Measurements from ENCODE around the gene MSH6. TPM values are rescaled to one million over a fixed set of nuclear protein-coding genes. Genes with fewer than 3 reads are reported as not detected.
A peak's percentile ranks its signal among the peaks of the same experiment; 100 is the strongest.

Gene MSH6
- polyA plus RNA-seq, 12 donors, result 26.4 to 74.0 (median 44.8) TPM; not detected in 1

DNA sequence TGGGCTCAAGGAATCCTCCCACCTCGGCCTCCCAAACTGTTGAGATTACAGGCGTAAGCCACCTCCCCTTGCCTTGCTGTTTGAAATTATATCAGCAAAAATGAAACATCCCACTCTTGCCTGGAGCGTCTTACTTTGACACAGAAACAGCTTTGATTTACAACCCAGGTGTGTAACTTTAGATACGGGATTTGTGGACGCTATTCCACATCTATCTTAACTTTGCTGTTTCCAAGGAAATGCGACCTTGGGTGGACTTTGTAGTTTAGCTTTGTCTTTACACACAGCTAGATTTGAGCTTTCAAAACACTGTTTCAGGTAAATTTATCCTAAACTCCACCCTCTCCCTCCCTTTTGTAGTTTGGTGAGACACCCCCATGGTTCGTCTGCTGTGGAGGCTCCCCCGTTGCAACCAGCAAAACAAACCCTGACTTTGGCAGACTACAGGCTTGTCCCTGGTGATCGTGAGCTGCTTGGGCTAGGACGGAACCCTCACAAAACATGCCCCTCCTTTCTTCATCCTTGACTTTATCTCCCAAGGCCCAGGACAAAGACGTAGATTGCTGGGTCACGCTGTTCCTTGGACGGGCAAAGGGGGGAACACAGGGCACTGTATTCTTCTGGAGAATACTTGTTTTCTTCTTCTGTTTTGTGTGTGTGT lies 5.5 kb upstream of the MSH6 start:
- DNase-seq, result no peak

DNA sequence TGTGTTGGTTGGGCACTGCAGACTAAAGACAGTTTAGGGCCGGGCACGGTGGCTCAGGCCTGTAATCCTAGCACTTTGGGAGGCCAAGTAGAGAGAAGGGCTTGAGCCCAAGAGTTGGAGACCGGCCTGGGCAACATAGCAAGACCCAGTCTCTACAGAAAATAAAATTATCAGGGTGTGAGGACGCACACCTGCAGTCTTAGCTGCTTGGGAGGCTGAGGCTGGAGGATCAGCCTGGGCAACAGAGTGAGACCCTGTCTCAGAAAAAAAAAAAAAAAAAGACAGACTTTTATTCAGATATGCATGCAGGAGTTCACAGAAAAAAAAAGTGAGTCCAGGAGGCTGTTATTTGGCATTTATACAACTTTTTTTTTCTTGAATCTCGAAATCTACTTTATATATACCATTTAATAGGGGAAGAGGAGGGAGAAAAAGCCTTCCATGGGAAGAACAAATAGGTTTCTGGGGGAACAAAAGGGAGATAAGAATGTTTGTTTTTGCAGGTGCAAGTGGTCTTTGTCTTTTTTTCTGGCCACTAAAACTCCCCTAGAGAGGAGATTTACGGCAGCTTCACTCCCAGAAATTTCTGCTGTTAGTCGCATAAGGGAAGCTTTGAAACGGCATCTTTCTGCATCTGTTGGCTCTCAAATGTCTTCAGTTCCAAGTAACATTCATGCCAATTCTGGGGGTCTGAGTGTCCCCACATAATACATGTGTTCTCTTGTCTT lies 4.1 kb upstream of the MSH6 start:
- DNase-seq, result no peak

DNA sequence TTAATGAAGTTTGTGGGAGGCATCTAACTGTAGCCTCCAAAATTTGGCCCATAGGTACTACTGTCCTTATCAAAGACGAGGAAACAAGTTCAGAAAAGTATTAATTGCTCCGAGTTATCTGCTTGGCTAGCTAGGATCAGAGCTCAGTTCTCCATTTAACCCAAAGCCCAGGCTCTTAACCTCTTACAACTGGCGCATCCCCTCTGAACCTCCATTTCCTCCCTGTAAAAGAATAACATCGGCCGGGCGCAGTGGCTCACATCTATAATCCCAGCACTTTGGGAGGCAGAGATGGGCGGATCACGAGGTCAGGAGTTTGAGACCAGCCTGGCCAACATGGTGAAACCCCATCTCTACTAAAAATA lies 3.5 kb upstream of the MSH6 start:
- DNase-seq, result no peak

DNA sequence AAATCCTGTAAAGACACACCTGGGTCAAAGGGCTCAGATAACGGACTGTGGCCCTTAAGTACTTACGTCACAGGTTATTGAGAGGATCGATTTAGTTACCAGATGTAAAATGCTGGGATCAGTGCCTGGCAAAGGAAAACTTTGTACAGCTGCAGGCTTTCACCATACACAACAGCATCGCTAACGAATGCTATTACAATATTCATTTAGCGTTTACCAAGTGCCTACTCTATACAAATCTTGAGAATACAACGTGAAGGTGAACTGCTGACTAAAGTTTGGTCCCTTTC lies 619 bp upstream of the MSH6 start:
- no peak for DNase-seq

DNA sequence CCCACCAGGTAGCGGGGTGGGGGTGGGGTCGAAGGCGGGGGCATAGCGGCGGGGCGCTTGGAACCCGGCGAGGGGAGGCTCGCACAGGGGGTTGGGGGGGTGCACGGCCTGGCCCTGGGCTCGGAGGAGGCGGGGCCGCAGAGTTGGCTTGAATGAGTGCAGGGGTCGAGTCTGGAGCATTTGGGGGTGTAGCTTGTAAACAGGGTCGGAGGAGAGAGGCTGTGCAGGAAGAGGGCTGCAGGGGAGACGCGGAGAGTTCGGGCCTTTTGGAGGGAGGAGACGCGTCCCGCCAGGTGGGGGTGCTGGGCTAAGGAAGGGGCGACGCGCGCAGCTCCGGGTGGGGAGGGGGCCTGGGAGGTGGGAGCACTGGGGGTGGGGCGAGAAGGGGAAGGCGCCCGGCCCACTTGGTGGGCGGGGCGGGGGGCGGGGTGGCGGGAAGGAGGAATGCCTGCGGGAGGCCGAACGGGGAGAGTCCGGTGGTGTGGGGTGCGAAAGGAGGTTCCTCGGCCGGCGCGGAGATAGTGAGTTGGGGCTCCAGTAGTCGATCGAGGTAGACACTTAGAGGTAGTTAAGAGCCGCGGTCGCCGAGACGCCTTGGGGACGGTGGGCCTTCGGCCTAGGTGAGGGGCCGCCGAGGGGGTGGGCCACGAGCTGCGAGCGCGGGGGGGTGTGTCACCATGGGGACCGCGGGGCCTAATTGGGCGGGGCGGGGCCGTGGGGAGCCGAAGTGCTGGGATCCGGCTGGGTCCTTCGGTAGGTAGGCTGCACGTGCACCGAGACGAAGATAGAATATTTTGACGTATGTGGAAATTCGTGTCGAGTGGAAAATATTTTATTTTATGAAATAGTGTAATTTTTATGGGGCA lies 774 bp downstream of the MSH6 start:
- DNase-seq, result peak; percentile 75

DNA sequence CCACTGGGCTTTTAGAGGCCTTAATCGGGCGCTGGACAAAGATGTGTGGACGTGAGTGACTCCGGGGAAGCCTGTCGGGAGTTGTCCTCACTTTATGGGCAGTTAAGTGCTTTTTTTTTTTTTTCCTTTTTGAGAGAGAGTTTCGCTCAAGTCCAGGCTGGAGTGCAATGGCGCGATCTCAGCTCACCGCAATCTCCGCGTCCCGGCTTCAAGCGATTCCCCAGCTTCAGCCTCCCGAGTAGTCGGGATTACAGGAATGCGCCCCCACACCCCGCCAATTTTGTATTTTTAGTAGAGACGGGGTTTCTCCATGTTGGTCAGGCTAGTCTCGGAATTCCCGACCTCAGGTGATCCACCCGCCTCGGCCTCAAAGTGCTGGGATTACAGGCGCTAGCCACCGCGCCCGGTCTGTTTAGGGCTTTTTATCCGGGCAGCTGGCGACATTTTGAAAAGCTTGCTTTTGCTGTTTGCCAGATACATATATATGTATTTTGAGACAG lies 1.5 kb downstream of the MSH6 start:
- peak; percentile 15 for DNase-seq

DNA sequence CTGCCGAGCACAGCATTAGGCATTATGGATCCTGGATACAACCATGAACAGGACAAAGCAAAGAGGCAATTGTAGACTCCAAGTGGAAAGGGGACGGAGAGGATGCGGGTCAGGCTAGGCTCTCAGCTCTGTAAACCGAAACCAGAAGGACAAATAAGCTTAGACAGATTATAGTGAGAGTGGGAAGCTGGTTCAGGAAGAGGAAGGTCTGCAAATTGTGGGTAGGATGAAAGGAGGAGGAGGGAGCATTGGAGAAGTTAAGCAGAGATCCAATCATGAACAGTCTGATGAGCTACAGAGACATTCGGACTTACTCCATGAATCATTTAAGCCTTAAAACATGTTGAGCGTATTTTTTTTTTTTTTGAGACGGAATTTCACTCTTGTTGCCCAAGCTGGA lies 3.0 kb downstream of the MSH6 start:
- no peak for DNase-seq

DNA sequence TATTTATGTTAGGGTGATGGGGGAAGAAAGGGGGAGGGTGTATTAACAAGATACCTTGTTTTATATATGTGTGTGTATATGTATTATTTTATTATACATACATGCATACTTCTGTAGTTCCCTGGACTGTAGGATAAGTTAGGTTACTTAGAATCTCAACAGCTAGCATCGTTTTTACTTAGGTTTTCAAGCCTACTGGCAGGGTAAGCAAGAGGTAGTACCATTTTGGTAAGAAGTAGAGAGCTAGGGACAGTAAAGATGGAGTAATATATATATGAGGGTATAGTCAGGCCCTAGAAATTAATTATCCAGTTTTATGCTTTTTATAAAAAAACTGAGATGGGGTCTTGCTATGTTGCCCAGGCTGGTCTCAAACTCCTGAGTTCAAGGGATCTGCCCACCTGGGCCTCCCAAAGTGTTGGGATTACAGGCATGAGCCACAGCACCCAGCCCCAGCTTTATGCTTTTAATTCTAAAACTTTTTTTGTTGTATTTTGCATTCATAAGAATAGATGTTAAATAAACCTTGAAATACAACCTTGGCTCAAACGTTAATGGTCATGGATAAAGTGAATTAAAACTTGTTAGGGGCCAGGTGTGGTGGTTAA lies 13.2 kb downstream of the MSH6 start:
- no peak for DNase-seq

DNA sequence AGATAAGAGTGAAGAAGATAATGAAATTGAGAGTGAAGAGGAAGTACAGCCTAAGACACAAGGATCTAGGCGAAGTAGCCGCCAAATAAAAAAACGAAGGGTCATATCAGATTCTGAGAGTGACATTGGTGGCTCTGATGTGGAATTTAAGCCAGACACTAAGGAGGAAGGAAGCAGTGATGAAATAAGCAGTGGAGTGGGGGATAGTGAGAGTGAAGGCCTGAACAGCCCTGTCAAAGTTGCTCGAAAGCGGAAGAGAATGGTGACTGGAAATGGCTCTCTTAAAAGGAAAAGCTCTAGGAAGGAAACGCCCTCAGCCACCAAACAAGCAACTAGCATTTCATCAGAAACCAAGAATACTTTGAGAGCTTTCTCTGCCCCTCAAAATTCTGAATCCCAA lies 15.7 kb downstream of the MSH6 start:
- no peak for DNase-seq

DNA sequence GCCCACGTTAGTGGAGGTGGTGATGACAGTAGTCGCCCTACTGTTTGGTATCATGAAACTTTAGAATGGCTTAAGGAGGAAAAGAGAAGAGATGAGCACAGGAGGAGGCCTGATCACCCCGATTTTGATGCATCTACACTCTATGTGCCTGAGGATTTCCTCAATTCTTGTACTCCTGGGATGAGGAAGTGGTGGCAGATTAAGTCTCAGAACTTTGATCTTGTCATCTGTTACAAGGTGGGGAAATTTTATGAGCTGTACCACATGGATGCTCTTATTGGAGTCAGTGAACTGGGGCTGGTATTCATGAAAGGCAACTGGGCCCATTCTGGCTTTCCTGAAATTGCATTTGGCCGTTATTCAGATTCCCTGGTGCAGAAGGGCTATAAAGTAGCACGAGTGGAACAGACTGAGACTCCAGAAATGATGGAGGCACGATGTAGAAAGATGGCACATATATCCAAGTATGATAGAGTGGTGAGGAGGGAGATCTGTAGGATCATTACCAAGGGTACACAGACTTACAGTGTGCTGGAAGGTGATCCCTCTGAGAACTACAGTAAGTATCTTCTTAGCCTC lies 16.2 kb downstream of the MSH6 start:
- DNase-seq, result no peak

DNA sequence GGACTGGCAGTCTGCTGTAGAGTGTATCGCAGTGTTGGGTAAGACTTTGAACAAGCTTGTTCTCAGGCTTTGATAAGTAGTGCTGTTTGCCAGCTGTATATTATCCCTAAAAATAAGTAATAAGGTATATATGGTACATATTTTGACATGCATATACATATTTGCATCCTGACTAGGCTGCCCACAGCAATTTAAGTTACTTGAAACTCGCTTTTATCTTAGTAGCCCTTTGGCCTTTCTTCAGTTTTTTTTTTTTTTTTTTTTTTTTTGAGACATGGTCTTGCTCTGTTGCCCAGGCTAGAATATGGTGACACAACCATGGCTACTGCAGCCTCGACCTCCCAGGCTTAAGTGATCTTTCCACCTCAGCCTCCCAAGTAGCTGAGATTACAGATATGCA lies 18.2 kb downstream of the MSH6 start:
- no peak for DNase-seq

DNA sequence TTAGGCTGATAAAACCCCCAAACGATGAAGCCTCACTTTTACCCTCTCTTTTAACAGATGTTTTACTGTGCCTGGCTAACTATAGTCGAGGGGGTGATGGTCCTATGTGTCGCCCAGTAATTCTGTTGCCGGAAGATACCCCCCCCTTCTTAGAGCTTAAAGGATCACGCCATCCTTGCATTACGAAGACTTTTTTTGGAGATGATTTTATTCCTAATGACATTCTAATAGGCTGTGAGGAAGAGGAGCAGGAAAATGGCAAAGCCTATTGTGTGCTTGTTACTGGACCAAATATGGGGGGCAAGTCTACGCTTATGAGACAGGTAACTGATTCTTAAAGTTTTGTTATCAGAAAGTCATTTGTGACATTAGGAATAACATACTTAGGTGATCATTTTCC lies 20.4 kb downstream of the MSH6 start:
- no peak for DNase-seq

DNA sequence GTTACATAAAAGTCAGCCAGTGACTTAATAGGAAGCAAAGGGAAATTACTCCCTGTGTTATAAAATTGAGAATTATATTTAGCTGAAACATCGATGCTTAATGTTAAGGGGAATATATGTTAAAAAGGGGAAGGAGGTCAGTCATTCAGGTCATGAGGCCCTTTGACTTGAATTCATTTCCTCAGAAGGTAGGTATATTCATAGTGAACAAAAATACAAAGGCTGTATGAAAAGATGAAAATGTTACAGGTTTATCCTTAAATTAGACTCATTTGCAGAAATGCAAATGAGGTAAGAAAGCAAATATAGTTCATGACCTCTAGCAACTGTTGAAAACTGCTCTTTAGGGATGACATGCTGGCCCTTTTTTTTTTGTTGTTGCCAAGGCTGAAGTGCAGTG lies 20.8 kb downstream of the MSH6 start:
- no peak for DNase-seq

DNA sequence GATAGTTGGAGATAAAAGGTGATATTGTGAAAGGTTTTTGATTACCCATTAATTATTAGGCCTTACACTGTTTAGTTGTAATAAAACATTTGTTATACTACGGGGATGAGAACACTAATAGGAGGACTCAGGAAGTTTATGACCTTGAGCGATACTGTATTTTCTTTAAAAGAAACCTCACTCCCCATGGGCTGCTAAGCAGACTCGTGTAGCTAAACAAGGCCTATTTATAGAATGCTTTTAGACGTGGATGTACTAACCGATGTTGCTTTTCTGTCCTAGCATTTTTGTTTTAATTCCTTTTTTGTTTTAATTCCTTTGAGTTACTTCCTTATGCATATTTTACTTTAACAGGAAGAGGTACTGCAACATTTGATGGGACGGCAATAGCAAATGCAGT lies 22.9 kb downstream of the MSH6 start:
- DNase-seq, result no peak

DNA sequence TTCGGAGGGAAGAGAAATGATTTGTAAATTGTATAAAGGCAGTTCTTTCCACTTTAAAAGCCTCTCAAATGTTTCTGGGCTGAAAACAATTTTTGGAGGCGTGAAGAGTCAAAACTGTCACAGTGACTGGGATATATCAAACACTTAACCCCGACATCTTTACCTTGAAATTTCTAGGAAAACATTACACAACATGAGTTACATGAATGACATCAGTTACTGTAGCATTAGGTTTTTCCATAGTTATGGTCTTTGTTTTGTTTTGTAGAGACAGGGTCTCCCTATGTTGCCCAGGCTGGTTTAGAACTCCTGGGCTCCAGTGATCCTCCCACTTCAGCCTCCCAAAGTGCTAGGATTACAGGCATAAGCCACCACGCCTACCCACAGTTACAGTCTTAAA lies 25.7 kb downstream of the MSH6 start:
- no peak for DNase-seq

DNA sequence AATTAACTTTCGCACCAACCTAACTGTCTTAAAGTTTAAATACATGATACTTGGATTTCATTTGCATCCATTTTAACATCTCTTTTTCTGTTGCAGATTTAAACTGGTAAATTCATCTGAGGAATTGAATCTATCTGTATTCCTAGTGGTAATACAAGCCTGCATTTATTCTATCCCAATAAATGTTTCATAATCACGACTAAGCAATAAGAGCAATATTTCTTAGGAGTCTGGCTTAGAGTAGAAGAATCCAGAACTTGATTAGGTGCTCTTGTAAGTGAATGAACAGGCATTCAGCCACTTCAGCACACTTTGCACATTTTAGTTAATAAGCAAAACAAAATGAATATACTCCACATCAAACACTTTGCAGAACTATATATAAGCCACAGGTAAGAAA lies 27.0 kb downstream of the MSH6 start:
- DNase-seq, result no peak

DNA sequence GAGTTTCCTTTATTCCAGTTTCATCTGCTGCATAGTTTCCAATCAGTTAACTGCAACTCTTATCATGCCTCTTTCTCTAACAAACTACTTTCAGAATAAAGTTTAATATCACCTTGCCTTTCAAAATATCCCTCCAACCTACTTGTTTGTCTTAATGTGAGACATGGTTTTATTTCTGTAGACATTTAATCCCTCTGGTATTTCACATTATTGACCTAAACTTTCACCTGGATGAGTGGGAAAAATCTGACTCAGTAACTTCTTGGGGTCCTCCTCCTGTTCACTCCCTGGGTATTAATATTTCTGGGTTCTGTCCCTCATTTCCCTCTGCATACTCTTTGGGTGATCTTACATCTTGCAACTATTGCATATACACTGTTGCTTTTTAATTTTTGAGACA lies 27.9 kb downstream of the MSH6 start:
- no peak for DNase-seq

DNA sequence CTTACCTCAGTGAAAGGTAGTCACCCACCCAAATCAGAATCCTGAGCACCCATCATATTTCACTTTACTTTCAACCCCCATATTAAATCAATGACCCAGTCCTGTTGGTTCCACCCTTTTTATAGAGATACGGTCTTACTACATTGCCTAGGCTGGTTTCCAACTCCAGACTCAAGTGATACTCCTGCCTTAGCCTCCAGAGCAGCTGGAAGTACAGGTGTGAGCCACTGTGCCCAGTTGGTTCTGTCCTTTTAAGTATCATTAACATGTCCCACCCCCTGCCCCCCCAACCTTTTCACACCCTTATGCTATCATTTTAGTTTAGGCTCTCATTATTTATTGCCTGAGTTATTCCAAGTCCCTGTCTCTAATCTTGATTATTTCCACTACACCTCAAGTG lies 28.7 kb downstream of the MSH6 start:
- DNase-seq, result no peak

DNA sequence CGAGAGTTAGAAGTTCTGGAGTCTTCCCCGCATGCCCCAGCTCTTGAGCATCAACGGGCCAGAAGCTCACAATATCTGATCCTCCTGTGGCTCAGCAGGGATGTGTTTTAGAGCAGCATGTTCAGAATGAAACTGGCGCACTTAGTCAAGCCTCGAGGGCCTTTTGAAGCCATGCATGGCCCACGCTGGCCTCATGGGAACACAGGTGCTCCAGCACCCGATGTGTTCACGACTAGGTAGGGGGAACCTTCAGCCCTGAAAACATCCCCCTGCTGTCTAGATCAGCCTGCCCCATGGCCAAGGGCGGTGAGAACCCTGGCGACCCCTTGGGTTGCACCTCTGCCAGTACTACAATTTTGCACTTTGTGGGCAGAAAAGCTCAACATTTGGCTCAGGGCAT lies 32.8 kb downstream of the MSH6 start:
- no peak for DNase-seq

DNA sequence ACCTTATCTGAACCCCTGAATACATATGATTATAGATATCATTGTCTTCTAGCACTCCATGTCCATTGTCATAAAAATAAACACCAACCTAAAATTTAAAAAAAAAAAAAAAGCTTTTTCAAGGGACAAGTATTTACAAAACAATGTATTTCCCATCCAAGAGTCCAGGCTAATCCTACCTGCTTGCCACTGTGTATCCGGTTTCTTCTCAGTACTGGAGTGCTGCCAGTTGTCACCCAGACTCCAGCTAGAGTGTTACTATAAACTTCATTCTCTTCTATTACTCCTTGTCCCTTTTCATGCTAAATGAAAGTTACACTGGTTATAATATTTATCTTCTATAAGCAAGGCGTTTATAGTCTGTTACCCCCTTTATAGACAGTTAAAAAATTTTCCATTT lies 35.8 kb downstream of the MSH6 start:
- DNase-seq, result no peak

DNA sequence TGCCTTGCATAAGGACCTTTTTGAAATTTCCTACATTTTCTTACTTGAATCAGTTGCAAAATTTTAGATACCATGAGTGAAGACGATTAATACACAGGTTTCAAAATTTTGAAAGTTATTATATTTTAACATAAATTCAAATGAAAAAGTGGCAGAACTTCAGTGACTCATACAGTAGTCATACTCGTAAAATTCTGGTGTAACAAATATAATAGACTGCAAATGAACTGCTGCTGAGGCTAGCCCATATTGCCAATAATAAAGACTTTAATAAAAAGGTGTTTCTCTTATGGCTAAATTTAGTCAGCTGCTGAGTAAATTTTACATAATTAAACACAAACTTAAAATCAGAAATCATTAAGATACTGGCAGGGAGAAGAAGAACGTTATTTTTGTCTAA lies 36.9 kb downstream of the MSH6 start:
- DNase-seq, result no peak

DNA sequence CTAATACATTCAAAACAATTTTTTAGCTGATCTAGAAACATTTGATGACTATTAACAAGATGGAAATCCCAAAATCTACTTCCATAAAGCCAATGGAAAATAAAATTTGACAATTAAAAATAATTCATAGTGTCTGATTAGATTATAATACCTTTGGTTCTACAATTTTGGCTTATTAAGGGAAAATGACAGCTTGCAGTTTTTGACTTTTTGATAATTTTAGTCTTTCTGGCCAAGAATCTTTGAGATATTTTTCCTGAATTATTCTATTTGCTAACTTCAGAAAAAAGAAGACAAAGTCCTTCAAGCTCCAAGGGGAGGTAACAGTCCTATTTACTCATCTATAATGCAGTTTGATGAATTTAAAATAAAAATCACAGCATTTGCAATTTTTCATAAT lies 39.6 kb downstream of the MSH6 start:
- no peak for DNase-seq

All from muscle of arm (tissue), 12 donors.